GM18508 (cell line): ENCODE measurements around the gene ZBTB40.

ENCODE experiments used
- ATAC-seq: cut with Tn5 transposase; IDR thresholded peaks from one replicate; pipeline ENCODE4 v1.9.1; 2021; ENCODE audit warnings: moderate number of reproducible peaks; ENCODE audit not compliant: insufficient read depth, unreplicated experiment

The ZBTB40 gene

GRCh38 chr1:22465015-22465565 is 13.4 kb downstream of the ZBTB40 start:
- no peak for ATAC-seq

GRCh38 chr1:22465671-22466070 is 14.0 kb downstream of the ZBTB40 start:
- no peak for ATAC-seq

- ATAC-seq, result no peak
These were observed 18.6 kb downstream of the ZBTB40 start for GRCh38 chr1:22470227-22470626.

GRCh38 chr1:22471078-22471477 is 19.4 kb downstream of the ZBTB40 start:
- no peak for ATAC-seq

- ATAC-seq, result no peak
These were observed 20.0 kb downstream of the ZBTB40 start for GRCh38 chr1:22471610-22472009.

- ATAC-seq, result no peak
These were observed 20.9 kb downstream of the ZBTB40 start for GRCh38 chr1:22472596-22472995.

- ATAC-seq, result no peak
These were observed 22.3 kb downstream of the ZBTB40 start for GRCh38 chr1:22473952-22474351.

GRCh38 chr1:22476566-22476965 is 24.9 kb downstream of the ZBTB40 start:
- no peak for ATAC-seq

GRCh38 chr1:22483121-22483520 is 31.5 kb downstream of the ZBTB40 start:
- ATAC-seq, result no peak

- no peak for ATAC-seq
These were observed 33.2 kb downstream of the ZBTB40 start for GRCh38 chr1:22484706-22485345.

GRCh38 chr1:22485431-22485830 is 33.8 kb downstream of the ZBTB40 start:
- no peak for ATAC-seq

GRCh38 chr1:22487781-22488180 is 36.1 kb downstream of the ZBTB40 start:
- ATAC-seq, result no peak

- ATAC-seq, result no peak
These were observed 36.7 kb downstream of the ZBTB40 start for GRCh38 chr1:22488319-22488718.

GRCh38 chr1:22489278-22489677 is 37.6 kb downstream of the ZBTB40 start:
- no peak for ATAC-seq

GRCh38 chr1:22489823-22490222 is 38.2 kb downstream of the ZBTB40 start:
- no peak for ATAC-seq

GRCh38 chr1:22490309-22490708 is 38.7 kb downstream of the ZBTB40 start:
- no peak for ATAC-seq

GRCh38 chr1:22491995-22492715 is 40.5 kb downstream of the ZBTB40 start:
- no peak for ATAC-seq

GRCh38 chr1:22494144-22494543 is 42.5 kb downstream of the ZBTB40 start:
- no peak for ATAC-seq

GRCh38 chr1:22494943-22495579 is 43.4 kb downstream of the ZBTB40 start:
- no peak for ATAC-seq

GRCh38 chr1:22496536-22497160 is 45.0 kb downstream of the ZBTB40 start:
- no peak for ATAC-seq

- ATAC-seq, result no peak
These were observed 46.8 kb downstream of the ZBTB40 start for GRCh38 chr1:22498463-22498862.
